Anterior cingulate cortex (tissue), 58 donors: Measurements from ENCODE around the gene CD247.
"Not testable (repeated sequence)": the region's sequence is repeated elsewhere in the genome, so short reads cannot be mapped to it uniquely, and the experiment has no call there.

Experiments
- DNase-seq, 58 donors: peaks; one replicate each; lab custom pipeline; 2025; lab: John Stamatoyannopoulos, UW

The CD247 gene

DNA sequence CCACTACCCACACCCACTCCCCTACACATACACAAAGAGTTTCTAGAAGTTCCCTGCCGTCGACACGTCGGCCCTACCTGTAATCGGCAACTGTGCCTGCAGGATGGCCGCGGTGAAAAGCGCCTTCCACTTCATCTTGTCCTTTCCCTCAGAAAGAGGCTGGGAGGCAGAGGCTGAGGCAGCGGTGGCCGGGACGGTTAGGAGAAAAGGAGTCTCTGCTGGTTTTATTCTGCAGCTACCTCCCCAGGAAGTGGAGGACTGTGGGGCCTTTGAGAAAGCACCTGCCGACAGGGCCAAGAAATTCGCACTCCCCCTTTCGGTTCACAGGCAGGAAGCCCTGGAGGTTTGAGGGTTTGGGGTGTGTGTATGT lies at the start of gene CD247:
CD247 (minus strand) TSS at position 199 of the 370 bp plus-strand sequence; CDS start at position 135, 64 bp downstream.
- no peak for DNase-seq

- no peak for DNase-seq
These were observed 49.3 kb upstream of the CD247 start for GRCh38 chr1:167567663-167568062.

DNA sequence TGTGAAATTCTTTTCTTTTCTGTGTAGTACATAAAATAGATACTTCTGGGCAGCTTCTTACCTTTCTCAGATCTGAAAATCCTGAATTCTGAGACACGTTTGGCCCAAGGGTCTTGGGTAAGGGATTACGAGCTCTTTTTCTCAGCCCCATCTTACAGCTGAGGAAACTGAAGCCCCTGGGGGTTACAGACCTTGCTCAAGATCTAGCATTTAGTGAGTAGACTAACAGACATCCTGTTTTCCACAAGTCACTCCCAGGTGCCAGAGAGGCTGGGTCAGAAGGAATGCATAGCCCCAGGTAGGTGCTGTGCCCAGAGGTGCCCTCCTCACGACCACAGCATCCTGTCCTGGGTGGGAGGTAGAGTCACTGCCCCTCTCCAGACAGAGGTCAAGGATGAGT lies 48.4 kb upstream of the CD247 start:
- no peak for DNase-seq

DNA sequence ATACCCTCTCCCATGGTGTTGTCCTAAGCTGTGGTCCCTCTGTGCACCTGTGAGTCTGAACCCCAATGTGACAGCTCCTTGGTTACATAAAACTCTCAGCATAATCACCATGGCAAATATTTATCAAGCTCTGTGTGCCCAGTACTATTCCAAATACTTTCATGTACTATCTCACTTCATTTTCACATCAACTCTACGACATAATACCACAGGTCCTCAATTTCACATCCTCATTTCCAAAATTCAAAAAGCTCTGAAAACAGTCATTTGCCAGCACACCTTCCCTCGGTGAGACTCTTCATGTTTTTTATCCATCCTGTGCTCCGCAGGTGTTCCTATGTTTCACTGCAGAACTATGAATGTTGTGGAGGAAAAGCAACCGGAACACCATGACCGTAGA lies 47.6 kb upstream of the CD247 start:
- DNase-seq = no peak

DNA sequence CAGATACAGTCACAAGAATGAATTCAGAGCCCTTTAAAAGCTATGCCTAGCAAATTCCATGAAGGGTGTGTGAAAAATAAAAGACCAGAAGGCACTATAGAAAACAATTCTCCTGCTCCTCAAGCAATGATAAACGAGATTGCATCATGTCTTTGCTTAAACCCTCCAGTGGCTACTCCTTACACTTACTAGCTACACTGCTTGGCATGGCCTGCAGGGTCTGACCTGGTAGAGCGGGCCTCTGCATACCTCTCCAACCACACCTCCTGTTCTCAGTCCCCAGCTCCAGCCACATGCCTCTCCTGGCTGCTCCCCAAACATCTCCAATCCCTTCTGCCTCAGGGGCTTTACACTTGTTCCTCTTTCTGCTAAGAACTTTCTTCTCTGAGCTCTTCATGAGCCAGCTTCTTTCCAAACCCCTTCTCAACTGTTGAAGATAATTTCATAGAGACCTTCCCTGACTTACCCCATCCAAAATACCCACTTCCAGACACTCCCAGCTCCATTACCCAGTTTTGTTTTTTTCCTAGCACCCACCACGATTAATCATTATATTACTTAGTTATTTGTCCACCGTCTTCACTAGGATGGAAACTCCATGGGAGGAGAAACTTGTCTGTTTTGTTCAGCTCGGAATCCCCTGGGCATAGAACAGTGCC lies 46.4 kb upstream of the CD247 start:
- DNase-seq = no peak

DNA sequence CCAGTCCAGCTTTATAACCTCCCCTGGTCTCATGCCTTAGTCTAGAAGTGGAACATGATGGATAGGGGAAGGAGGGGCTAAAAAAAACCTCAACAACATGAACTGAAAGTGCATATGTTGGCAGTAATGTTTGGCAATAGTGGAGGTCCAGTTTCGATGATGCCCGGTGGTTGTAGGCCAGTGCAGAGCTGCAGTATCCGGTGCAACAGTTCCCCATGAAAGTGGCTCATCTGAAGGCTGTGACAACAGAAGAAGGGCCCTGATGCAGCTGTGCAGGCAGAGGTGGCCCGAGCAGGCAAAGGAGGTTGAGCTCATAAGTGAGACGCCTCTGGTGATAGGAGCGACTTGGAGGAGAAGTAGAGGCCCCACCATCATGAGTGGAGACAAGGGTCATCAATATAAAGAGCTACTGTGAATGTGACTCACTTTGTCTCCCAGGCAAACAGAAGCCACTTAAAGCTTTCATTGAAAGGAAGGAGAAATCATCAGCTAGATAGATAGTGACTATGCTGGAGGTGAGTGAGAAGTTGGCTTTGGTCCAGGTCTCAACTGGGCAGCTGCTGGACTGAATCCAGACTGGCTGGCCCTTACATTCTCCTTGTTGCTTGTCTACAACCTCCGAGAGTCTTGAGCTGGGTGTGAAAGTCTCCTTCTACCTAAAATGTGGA lies 45.4 kb upstream of the CD247 start:
- peak in 8 of 58 donors; percentile 10 to 33 (median 16) for DNase-seq

DNA sequence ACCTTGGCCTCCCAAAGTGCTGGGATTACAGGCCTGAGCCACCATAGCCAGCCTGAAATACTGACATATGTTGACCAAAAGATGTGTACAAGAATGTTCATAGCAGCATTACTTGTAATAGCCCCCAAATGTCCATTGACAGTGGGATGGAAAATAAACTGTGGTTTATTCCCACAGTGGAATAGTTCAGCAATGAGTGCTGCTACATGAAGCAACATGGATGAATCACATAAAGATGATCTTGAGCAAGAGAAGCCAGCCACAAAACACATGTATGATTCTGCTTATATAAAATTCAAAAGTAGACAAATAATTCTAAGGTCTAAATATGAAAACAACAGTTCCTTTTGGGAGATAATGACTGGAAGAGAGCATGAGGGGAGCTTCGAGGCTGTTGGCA lies 44.4 kb upstream of the CD247 start:
- no peak for DNase-seq

GRCh38 chr1:167561753-167562152 lies 43.4 kb upstream of the CD247 start:
- no peak for DNase-seq

DNA sequence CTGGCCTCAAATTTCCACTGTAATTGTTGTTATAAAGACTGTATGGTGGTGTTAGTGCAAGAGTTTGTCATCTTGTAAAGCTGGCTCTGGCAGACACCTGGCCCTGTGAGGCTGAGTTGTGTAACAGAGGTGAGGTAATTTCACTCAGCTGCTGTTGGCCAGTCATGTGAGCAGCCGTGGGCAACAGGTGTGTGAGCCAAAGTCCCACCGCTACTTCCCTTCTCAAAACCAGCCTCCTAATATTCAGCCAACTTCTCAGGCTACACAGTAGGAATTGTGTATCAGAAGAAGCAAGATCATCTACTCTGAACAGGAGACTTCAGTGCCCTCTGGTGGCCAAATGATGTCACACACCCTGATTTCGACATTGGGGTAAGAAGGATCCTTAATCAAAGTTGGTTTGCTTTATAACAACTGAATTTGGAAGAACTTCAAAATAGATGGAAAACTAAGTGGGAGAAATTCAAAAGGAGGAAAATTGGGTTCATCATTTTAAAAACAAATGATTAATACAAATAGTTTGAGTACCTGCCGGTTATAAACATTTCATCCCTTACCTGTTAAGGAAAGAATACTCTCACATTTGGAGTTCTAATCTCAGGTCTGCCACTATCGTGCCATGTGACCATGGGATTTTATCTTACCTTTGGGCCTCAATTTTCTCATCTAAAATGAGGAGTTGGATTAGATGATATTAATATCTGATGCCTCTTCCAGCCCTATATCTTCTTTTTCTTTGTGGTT lies 37.8 kb upstream of the CD247 start:
- peak in 53 of 58 donors; percentile 16 to 86 (median 45) for DNase-seq

- DNase-seq = not testable (repeated sequence)
These were observed 36.7 kb upstream of the CD247 start for GRCh38 chr1:167555072-167555471.

GRCh38 chr1:167554028-167554779 lies 35.9 kb upstream of the CD247 start:
- peak in 1 of 58 donors; percentile 51 for DNase-seq

GRCh38 chr1:167553136-167554027 lies 35.1 kb upstream of the CD247 start, which contains the start of gene CREG1:
Gene CREG1 (minus strand): TSS chr1:167553762.
- peak in 57 of 58 donors; percentile 40 to 95 (median 87) for DNase-seq

- DNase-seq = no peak
These were observed 33.0 kb upstream of the CD247 start for GRCh38 chr1:167551362-167551761.

DNA sequence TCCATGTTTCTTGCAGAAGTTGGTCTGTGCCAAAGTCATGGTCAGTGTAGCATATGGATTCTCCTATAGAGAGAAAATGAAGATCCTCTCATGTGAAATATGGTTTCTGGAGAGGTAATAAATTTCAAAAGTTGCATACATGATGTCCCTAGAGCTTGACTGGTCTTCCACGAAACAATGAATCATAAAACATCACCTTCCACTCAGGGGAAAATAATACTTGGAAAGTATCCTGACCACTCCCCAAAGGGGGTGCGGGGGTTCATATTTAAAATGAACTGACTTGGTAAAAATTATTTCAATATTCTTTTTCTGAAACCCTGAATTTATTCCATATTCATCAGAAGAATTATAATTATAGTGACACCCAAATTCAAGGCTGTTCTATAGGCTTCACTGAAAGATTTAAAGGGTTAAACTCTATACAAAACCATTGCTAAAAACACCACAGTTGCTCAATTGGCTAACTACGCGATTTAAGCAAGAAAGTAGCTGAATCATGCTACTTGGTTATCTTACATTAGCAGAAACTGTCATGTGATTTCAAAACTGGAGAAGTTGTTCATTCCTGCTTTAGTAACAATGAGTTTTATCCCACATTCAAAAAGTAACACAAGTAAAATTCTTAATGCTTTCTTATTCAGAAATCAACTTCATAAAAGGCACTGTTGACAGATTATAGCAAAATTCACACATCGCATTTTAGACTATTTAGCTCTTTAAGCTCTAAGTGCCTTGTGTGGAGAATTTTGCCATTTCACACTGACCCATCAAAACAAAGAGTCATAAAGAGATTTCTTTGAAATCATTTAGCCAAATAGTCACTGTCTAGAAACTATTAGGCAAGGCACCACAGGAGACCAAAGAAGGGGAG lies 30.0 kb upstream of the CD247 start:
- DNase-seq = peak in 1 of 58 donors; percentile 23

DNA sequence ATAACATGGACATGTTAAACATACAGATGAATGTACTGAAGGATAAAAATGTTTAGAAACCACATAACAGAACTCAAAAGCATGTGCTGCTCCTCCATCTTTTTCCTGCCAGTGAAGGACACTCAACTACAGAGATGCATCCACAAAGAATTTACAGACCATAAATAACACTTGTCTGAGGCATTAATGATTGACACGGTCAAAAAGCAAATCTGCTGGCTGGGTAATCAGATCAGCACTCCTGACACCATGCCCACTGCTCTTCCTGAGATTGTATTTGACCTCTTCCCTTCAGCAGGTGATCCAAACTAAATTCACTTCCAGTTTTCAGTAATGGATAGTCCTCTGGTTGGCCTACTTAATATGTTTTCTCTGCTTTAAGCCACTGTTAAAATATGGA lies 28.6 kb upstream of the CD247 start:
- no peak for DNase-seq

DNA sequence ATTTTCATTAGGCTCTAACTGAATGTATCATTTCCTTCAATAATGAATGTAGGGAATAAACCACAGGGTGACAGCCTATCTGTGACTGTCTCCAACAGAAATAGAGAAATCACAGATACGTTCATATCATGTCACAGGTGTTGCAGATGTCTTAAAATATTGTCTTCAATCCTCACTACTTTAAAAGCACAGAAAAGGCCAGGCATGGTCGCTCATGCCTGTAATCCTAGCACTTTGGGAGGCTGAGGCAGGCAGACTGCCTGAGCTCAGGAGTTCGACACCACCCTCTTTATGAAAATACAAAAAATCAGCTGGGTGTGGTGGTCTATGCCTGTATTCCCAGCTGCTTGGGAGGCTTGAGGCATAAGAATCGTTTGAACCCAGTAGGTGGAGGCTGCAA lies 27.0 kb upstream of the CD247 start:
- no peak for DNase-seq

GRCh38 chr1:167544447-167545093 lies 26.2 kb upstream of the CD247 start:
- DNase-seq = no peak
